HG03103 (cell line): Measurements from ENCODE around the gene HMBS.
A peak's percentile ranks its signal among the peaks of the same experiment; 100 is the strongest.
"Not testable (repeated sequence)": the region's sequence is repeated elsewhere in the genome, so short reads cannot be mapped to it uniquely, and the experiment has no call there.

Experiments
- ATAC-seq: cut with Tn5 transposase; IDR thresholded peaks from one replicate; pipeline ENCODE4 v1.9.1; 2021; ENCODE audit warnings: low read depth; ENCODE audit not compliant: unreplicated experiment

Gene HMBS

GRCh38 chr11:119084663-119085436, at the start of gene HMBS:
Gene HMBS, plus strand, starts transcription at chr11:119084881. Its CDS starts 153 bp downstream, at chr11:119085034.
- peak; percentile 78 for ATAC-seq

GRCh38 chr11:119038884-119039283, 45.8 kb upstream of the HMBS start:
- no peak for ATAC-seq

- not testable (repeated sequence) for ATAC-seq
Observed at GRCh38 chr11:119039471-119039870, 45.2 kb upstream of the HMBS start.

GRCh38 chr11:119041821-119042514, 42.7 kb upstream of the HMBS start:
- no peak for ATAC-seq

GRCh38 chr11:119042927-119043326, 41.8 kb upstream of the HMBS start:
- ATAC-seq, result no peak

GRCh38 chr11:119044708-119045107, 40.0 kb upstream of the HMBS start:
- ATAC-seq, result no peak

GRCh38 chr11:119046489-119046888, 38.2 kb upstream of the HMBS start:
- ATAC-seq, result no peak

GRCh38 chr11:119047205-119047604, 37.5 kb upstream of the HMBS start:
- ATAC-seq, result no peak

GRCh38 chr11:119048644-119049043, 36.0 kb upstream of the HMBS start:
- ATAC-seq, result no peak

GRCh38 chr11:119049081-119049480, 35.6 kb upstream of the HMBS start:
- ATAC-seq, result no peak

- no peak for ATAC-seq
Observed at GRCh38 chr11:119051440-119052162, 33.1 kb upstream of the HMBS start.

GRCh38 chr11:119052163-119052814, 32.4 kb upstream of the HMBS start:
- ATAC-seq, result no peak

- ATAC-seq, result no peak
Observed at GRCh38 chr11:119054418-119054817, 30.3 kb upstream of the HMBS start.

- ATAC-seq, result no peak
Observed at GRCh38 chr11:119055901-119056300, 28.8 kb upstream of the HMBS start.

- peak; percentile 5 for ATAC-seq
Observed at GRCh38 chr11:119056421-119056999, 28.2 kb upstream of the HMBS start.

GRCh38 chr11:119057000-119057769, 27.5 kb upstream of the HMBS start, which contains the start of gene HYOU1:
Gene HYOU1, minus strand, starts transcription at chr11:119057205. Its CDS starts 1,045 bp downstream, at chr11:119056160.
- ATAC-seq, result peak; percentile 87

- ATAC-seq, result not testable (repeated sequence)
Observed at GRCh38 chr11:119059128-119059527, 25.6 kb upstream of the HMBS start.

GRCh38 chr11:119061256-119061655, 23.4 kb upstream of the HMBS start:
- no peak for ATAC-seq

GRCh38 chr11:119062779-119063178, 21.9 kb upstream of the HMBS start:
- ATAC-seq, result no peak

- no peak for ATAC-seq
Observed at GRCh38 chr11:119065369-119065768, 19.3 kb upstream of the HMBS start.
